ENCODE measurements around the gene RBL2. TPM values are rescaled to one million over a fixed set of nuclear protein-coding genes. Genes with fewer than 3 reads are reported as not detected.

The RBL2 gene
- total and polyA plus RNA-seq, 7 donors, result 25.0 to 113 (median 74.9) TPM

GRCh38 chr16:53503991-53504663 lies 69.9 kb downstream of the RBL2 start:
- DNase-seq, result peak; percentile 81
- no peaks in the 10 kb centered on the region for H3K9me3 ChIP-seq
- no peaks in the 10 kb centered on the region for H3K27me3 ChIP-seq
- WGBS, 2 donors, result 6 to 9% methylated on average over 15 of the region's 15 CpGs
- H3K27ac ChIP-seq, result peak overlapping the region; percentile 92 to 99 (median 96)
- peak overlapping the region; percentile 50 to 99 (median 72) for H3K4me3 ChIP-seq
- TF ChIP-seq POLR2A (IDR thresholded peaks at IDR 0.05) (no peak), CTCF (IDR thresholded peaks at IDR 0.05) (no peak), EP300 (IDR thresholded peaks at IDR 0.05) (no peak), POLR2AphosphoS5 (IDR thresholded peaks at IDR 0.05) (peak in 2 of 4 donors; percentile 12 to 30)
- H3K36me3 ChIP-seq, result no peaks in the 10 kb centered on the region
- intact Hi-C loops (cut with DNase I), result loop anchor here (2.0 to 5.0 kb wide), 3 partner anchors 69 to 447 kb away; partner anchors contain the start of genes FTO, RBL2 and RPGRIP1L
- peaks cover 0 to 33% (median 28%) of the 10 kb centered on the region in 4 donors for H3K4me1 ChIP-seq

- H3K4me3 ChIP-seq, result peak overlapping the region in 1 of 4 donors; percentile 89
- DNase-seq, result no peak
- no peaks in the 10 kb centered on the region for H3K27me3 ChIP-seq
- peak overlapping the region; percentile 92 to 99 (median 96) for H3K27ac ChIP-seq
- peaks cover 0 to 33% (median 28%) of the 10 kb centered on the region in 4 donors for H3K4me1 ChIP-seq
- intact Hi-C loops (cut with DNase I), result loop anchor here (5.0 kb wide), 2 partner anchors 198 to 447 kb away; partner anchors contain the start of genes FTO and RPGRIP1L
- 85 to 92% methylated on average over 7 of the region's 7 CpGs for WGBS, 2 donors
- no peaks in the 10 kb centered on the region for H3K9me3 ChIP-seq
- H3K36me3 ChIP-seq, result no peaks in the 10 kb centered on the region
- no peak for TF ChIP-seq POLR2AphosphoS5 (IDR thresholded peaks at IDR 0.05)
Observed at GRCh38 chr16:53504665-53505064, 70.4 kb downstream of the RBL2 start.

GRCh38 chr16:53506254-53506653 lies 72.0 kb downstream of the RBL2 start:
- Histone ChIP-seq H3K4me3 (no peak overlapping the region), H3K27me3 (no peaks in the 10 kb centered on the region), H3K27ac (no peak overlapping the region), H3K9me3 (no peaks in the 10 kb centered on the region), H3K4me1 (peaks cover 0 to 26% (median 25%) of the 10 kb centered on the region in 4 donors), H3K36me3 (no peaks in the 10 kb centered on the region)
- WGBS, 2 donors, result 91 to 92% methylated on average over 3 of the region's 3 CpGs
- intact Hi-C loops (cut with DNase I), result no loop called here
- DNase-seq, result no peak
- no peak for TF ChIP-seq EP300 (IDR thresholded peaks at IDR 0.05)
- no peak for TF ChIP-seq CTCF (IDR thresholded peaks at IDR 0.05)
- no peak for TF ChIP-seq POLR2AphosphoS5 (IDR thresholded peaks at IDR 0.05)
- no peak for TF ChIP-seq POLR2A (IDR thresholded peaks at IDR 0.05)

- intact Hi-C loops (cut with DNase I), result no loop called here
- no peak for DNase-seq
- no peaks in the 10 kb centered on the region for H3K27me3 ChIP-seq
- peaks cover 0 to 14% (median 13%) of the 10 kb centered on the region in 4 donors for H3K4me1 ChIP-seq
- H3K36me3 ChIP-seq, result no peaks in the 10 kb centered on the region
- 90% methylated on average over 12 of the region's 12 CpGs for WGBS, 2 donors
- H3K27ac ChIP-seq, result no peak overlapping the region
- H3K4me3 ChIP-seq, result no peak overlapping the region
- no peaks in the 10 kb centered on the region for H3K9me3 ChIP-seq
- TF ChIP-seq POLR2A (IDR thresholded peaks at IDR 0.05) (no peak), CTCF (IDR thresholded peaks at IDR 0.05) (no peak), EP300 (IDR thresholded peaks at IDR 0.05) (no peak), POLR2AphosphoS5 (IDR thresholded peaks at IDR 0.05) (no peak)
Observed at GRCh38 chr16:53507464-53508179, 73.4 kb downstream of the RBL2 start.

Measured in sigmoid colon (tissue), 7 donors.